T-cell (primary cell): ENCODE data around the gene DPY19L1. TPM values are rescaled to one million over a fixed set of nuclear protein-coding genes. Genes with fewer than 3 reads are reported as not detected.
"Not testable (repeated sequence)": the region's sequence is repeated elsewhere in the genome, so short reads cannot be mapped to it uniquely, and the experiment has no call there.

Experiments
- ATAC-seq, 4 experiments: fragments of 200-7000 bp in 3 of 4; fragments of 150-1000 bp in 1 of 4; cut with Tn5 transposase; replicated peaks in 1 of 4; 1 replicate in 3 of 4; 2 replicates in 1 of 4; pipeline ENCODE4 v1.10.0; 2021; ENCODE audit warnings: moderate library complexity in 3 of 4, mild to moderate bottlenecking in 2 of 4, moderate number of reproducible peaks in 1 of 4
- CTCF ChIA-PET, 2 donors: fragments of 300-600 bp; sonication (Branson Sonifier 250); formaldehyde crosslinking; loops; one replicate each; lab custom pipeline; 2022; ENCODE audit warnings: antibody characterized with exemption in 2 of 2; lab: Charles Lee
- POLR2A ChIA-PET, 2 donors: fragments of 300-600 bp; sonication (Branson Sonifier 250); formaldehyde crosslinking; loops; one replicate each; lab custom pipeline; 2022; ENCODE audit warnings: antibody characterized with exemption in 2 of 2; lab: Charles Lee
- DNase-seq, 35 experiments: peaks; one replicate each; pipeline versions ENCODE4 v3.0.0 to v3.0.0-alpha.2; 2013 to 2023
- H3K27ac ChIP-seq: one replicate; pipeline ENCODE4 v1.5.1; 2013; ENCODE audit warnings: low read length
- H3K27me3 ChIP-seq, 2 experiments: replicated peaks in 1 of 2; 1 replicate in 1 of 2; 2 replicates in 1 of 2; pipeline versions ENCODE4 v1.6.1 to v1.7.0; 2013; ENCODE audit warnings: low read length in 1 of 2, mixed read lengths in 1 of 2; ENCODE audit not compliant: control insufficient read depth in 2 of 2, insufficient read depth in 2 of 2; ENCODE audit errors: extremely low read depth in 1 of 2
- H3K36me3 ChIP-seq, 2 donors: 1 replicate in 1 of 2; 2 replicates in 1 of 2; pipeline versions ENCODE4 v1.6.1 to v1.7.0; 2013; ENCODE audit warnings: low read length in 1 of 2; ENCODE audit not compliant: control insufficient read depth in 2 of 2, insufficient read depth in 1 of 2; ENCODE audit errors: extremely low read depth in 1 of 2
- H3K4me1 ChIP-seq, 2 experiments: 1 replicate in 1 of 2; 2 replicates in 1 of 2; pipeline versions ENCODE4 v1.6.1 to v1.7.0; 2013; ENCODE audit warnings: low read length in 2 of 2, mixed read lengths in 1 of 2; ENCODE audit not compliant: insufficient read depth in 2 of 2, control insufficient read depth in 1 of 2; ENCODE audit errors: extremely low read depth in 1 of 2
- H3K4me3 ChIP-seq, 2 donors: 1 replicate in 1 of 2; 2 replicates in 1 of 2; pipeline versions ENCODE4 v1.5.1 to v1.7.0; 2013; ENCODE audit warnings: mild to moderate bottlenecking in 2 of 2, low read length in 1 of 2, moderate library complexity in 1 of 2; ENCODE audit not compliant: control insufficient read depth in 1 of 2; ENCODE audit errors: extremely low read depth in 1 of 2
- H3K9me3 ChIP-seq: 2 replicates; pipeline ENCODE4 v1.7.0; 2013
- H3K27ac Mint-ChIP-seq, 2 donors: one replicate each; pipeline ENCODE4 v1.8.0; 2020 to 2021; ENCODE audit warnings: mild to moderate bottlenecking in 2 of 2, mixed read lengths in 2 of 2
- H3K27me3 Mint-ChIP-seq, 2 donors: one replicate each; pipeline ENCODE4 v1.8.0; 2021 to 2022; ENCODE audit warnings: mixed read lengths in 2 of 2
- H3K36me3 Mint-ChIP-seq: one replicate; pipeline ENCODE4 v1.8.0; 2021; ENCODE audit warnings: mixed read lengths
- H3K4me1 Mint-ChIP-seq, 3 donors: one replicate each; pipeline ENCODE4 v1.8.0; 2020 to 2022; ENCODE audit warnings: mixed read lengths in 3 of 3, mild to moderate bottlenecking in 1 of 3
- H3K4me3 Mint-ChIP-seq, 3 donors: one replicate each; pipeline ENCODE4 v1.8.0; 2020 to 2022; ENCODE audit warnings: mild to moderate bottlenecking in 3 of 3, mixed read lengths in 3 of 3, moderate library complexity in 3 of 3
- H3K9me3 Mint-ChIP-seq, 3 donors: one replicate each; pipeline ENCODE4 v1.8.0; 2020 to 2022; ENCODE audit warnings: mixed read lengths in 3 of 3
- WGBS: methylation state at CpG from one replicate; pipeline ENCODE4 v1.1.5; 2013; ENCODE audit warnings: missing lambda C conversion rate; ENCODE audit not compliant: insufficient coverage; 5-methylcytosine and 5-hydroxymethylcytosine counted together
- total RNA-seq, 35 experiments: library from RNA in 6 of 35; stranded (reverse) in 6 of 35; fragments of 120-200 nt in 1 of 35; gene quantifications; one replicate each; pipeline versions ENCODE4 v1.2.1 to v1.2.4 and lab custom pipeline; 2013 to 2026

Gene DPY19L1
- total RNA-seq, 5 donors from 2014 or later (not counting 1 experiment from before 2014, with no cell fraction given) = 6.6 to 10.5 (median 10.3) TPM

DNA sequence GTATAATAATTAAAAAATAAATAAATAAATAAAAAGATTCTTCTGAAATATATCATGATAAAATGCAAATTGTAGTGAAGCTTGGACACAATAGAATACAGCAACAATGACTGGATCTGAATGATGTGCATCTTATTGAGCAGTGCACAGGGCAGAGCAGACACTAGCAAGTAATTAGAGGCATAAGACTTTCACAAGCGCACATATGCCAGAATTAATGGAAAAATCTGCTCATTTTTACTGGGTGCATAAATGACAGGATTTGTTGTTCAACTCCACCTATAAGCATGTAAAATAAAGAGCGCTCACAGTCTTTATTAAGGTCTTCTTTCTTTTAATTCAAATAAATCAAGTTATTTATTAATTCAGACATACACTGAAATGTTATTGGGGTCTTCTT lies 125.0 kb downstream of the DPY19L1 start:
- H3K9me3 ChIP-seq = no peaks in the 10 kb centered on the region
- DNase-seq (no peak), ATAC-seq (no peak)
- Mint-ChIP-seq H3K27ac (no peak overlapping the region), H3K27me3 (peaks cover 6 to 12% of the 10 kb centered on the region in 2 donors), H3K4me3 (no peak overlapping the region), H3K9me3 (peaks cover 0 to 13% (median 11%) of the 10 kb centered on the region in 3 donors), H3K36me3 (no peaks in the 10 kb centered on the region), H3K4me1 (no peaks in the 10 kb centered on the region)
- H3K27me3 ChIP-seq = no peaks in the 10 kb centered on the region
- no peaks in the 10 kb centered on the region for H3K36me3 ChIP-seq
- no peak overlapping the region for H3K4me3 ChIP-seq
- CTCF ChIA-PET = no interaction called here
- H3K4me1 ChIP-seq = no peaks in the 10 kb centered on the region
- no CpG with 5 or more reads among the region's 2 CpGs for WGBS
- POLR2A ChIA-PET = no interaction called here
- no peak overlapping the region for H3K27ac ChIP-seq

DNA sequence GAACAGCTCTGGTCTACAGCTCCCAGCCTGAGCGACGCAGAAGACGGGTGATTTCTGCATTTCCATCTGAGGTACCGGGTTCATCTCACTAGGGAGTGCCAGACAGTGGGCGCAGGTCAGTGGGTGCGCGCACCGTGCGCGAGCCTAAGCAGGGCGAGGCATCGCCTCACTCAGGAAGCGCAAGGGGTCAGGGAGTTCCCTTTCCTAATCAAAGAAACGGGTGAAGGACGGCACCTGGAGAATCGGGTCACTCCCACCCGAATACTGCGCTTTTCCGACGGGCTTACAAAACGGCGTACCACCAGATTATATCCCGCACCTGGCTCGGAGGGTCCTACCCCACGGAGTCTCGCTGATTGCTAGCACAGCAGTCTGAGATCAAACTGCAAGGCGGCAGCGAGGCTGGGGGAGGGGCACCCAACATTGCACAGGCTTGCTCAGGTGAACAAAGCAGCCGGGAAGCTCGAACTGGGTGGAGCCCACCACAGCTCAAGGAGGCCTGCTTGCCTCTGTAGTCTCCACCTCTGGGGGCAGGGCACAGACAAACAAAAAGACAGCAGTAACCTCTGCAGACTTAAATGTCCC lies 130.9 kb downstream of the DPY19L1 start:
- H3K4me1 ChIP-seq, H3K27me3 ChIP-seq, H3K27ac ChIP-seq, H3K36me3 Mint-ChIP-seq, H3K36me3 ChIP-seq, H3K4me1 Mint-ChIP-seq, H3K27ac Mint-ChIP-seq, H3K9me3 ChIP-seq, POLR2A ChIA-PET, CTCF ChIA-PET, H3K9me3 Mint-ChIP-seq, ATAC-seq: not testable (repeated sequence)
- peak overlapping the region; percentile 49 to 63 (median 59) for H3K4me3 Mint-ChIP-seq
- WGBS = 46% methylated on average over 21 of the region's 30 CpGs
- H3K4me3 ChIP-seq = peak overlapping the region in 1 of 2 donors; percentile 5
- DNase-seq = peak in 11 of 35 experiments; percentile 1 to 29 (median 2)
- peaks cover 22 to 23% of the 10 kb centered on the region in 2 donors for H3K27me3 Mint-ChIP-seq

GRCh38 chr7:34904987-34905386 lies 132.3 kb downstream of the DPY19L1 start:
- H3K4me1 ChIP-seq = no peaks in the 10 kb centered on the region
- no peak overlapping the region for H3K27ac ChIP-seq
- Mint-ChIP-seq H3K9me3 (peaks cover 0 to 4% (median 0%) of the 10 kb centered on the region in 3 donors), H3K36me3 (no peaks in the 10 kb centered on the region), H3K27me3 (peaks cover 22 to 23% of the 10 kb centered on the region in 2 donors), H3K4me1 (peaks cover 4 to 5% (median 4%) of the 10 kb centered on the region in 3 donors), H3K4me3 (no peak overlapping the region), H3K27ac (no peak overlapping the region)
- ChIA-PET POLR2A (no interaction called here), CTCF (no interaction called here)
- no peaks in the 10 kb centered on the region for H3K9me3 ChIP-seq
- no peak for DNase-seq
- no peaks in the 10 kb centered on the region for H3K36me3 ChIP-seq
- H3K4me3 ChIP-seq = no peak overlapping the region
- no peak for ATAC-seq
- 70% methylated on average over 3 of the region's 4 CpGs for WGBS
- peaks cover 2% of the 10 kb centered on the region in 2 experiments for H3K27me3 ChIP-seq

GRCh38 chr7:34903921-34904320 lies 133.4 kb downstream of the DPY19L1 start:
- CTCF ChIA-PET = interaction anchor here in 1 of 2 donors (0.6 kb wide), 1 partner anchor 1262 kb away, joined by 3 read pairs; no protein-coding TSS in a partner anchor
- H3K4me3 Mint-ChIP-seq, H3K4me1 Mint-ChIP-seq, H3K9me3 ChIP-seq, H3K27ac ChIP-seq, ATAC-seq, H3K36me3 ChIP-seq, H3K27me3 ChIP-seq, H3K9me3 Mint-ChIP-seq, DNase-seq, POLR2A ChIA-PET, H3K4me3 ChIP-seq, H3K27ac Mint-ChIP-seq, H3K4me1 ChIP-seq, H3K36me3 Mint-ChIP-seq: not testable (repeated sequence)
- H3K27me3 Mint-ChIP-seq = peaks cover 23 to 28% of the 10 kb centered on the region in 2 donors
- no CpG with 5 or more reads among the region's 2 CpGs for WGBS

GRCh38 chr7:34902182-34902581 lies 135.1 kb downstream of the DPY19L1 start:
- no peaks in the 10 kb centered on the region for H3K36me3 Mint-ChIP-seq
- no peak overlapping the region for H3K27ac ChIP-seq
- H3K4me3 ChIP-seq = no peak overlapping the region
- H3K27me3 Mint-ChIP-seq = peaks cover 29 to 34% of the 10 kb centered on the region in 2 donors
- no peak for ATAC-seq
- peaks cover 4 to 5% (median 4%) of the 10 kb centered on the region in 3 donors for H3K4me1 Mint-ChIP-seq
- peaks cover 0 to 5% (median 0%) of the 10 kb centered on the region in 3 donors for H3K9me3 Mint-ChIP-seq
- POLR2A ChIA-PET = no interaction called here
- 60% methylated on average over 2 of the region's 6 CpGs for WGBS
- no peak for DNase-seq
- H3K4me3 Mint-ChIP-seq = no peak overlapping the region
- no peaks in the 10 kb centered on the region for H3K4me1 ChIP-seq
- H3K36me3 ChIP-seq = no peaks in the 10 kb centered on the region
- CTCF ChIA-PET = no interaction called here
- H3K9me3 ChIP-seq = no peaks in the 10 kb centered on the region
- H3K27me3 ChIP-seq = peaks cover 2 to 5% of the 10 kb centered on the region in 2 experiments
- H3K27ac Mint-ChIP-seq = no peak overlapping the region

DNA sequence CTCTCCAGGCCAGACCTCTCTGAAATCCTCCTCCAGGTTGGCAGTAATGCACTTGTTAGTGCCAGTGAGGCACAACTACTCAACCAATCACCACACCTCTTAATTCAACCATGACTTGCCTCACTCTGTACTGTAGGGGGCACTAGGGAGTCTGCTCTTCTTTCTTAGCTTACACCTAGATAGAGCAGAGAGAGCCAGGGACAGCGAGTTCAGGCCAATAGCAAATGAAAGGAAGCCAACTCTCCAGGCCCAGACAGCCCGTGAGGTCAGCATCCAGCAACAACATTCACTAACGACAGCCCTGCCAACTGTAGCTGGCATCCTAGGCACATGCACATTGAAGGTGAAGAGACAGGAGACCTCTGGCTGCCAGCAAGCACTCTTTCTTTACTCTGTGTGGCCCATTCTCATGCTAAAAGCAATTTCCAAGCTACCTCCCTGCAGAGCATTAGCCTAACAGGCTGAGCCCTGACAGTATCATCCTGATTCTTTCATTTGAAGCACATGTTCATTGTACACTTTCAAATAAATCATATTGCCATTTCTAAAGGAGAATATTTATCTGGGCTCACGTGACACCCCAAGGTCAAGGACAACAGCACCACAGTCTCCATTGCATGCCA lies 136.3 kb downstream of the DPY19L1 start:
- POLR2A ChIA-PET = no interaction called here
- Mint-ChIP-seq H3K4me1 (peaks cover 1 to 3% (median 2%) of the 10 kb centered on the region in 3 donors), H3K9me3 (peaks cover 2 to 16% (median 3%) of the 10 kb centered on the region in 3 donors), H3K27me3 (peaks cover 28 to 36% of the 10 kb centered on the region in 2 donors), H3K27ac (no peak overlapping the region), H3K4me3 (no peak overlapping the region), H3K36me3 (no peaks in the 10 kb centered on the region)
- no peaks in the 10 kb centered on the region for H3K36me3 ChIP-seq
- CTCF ChIA-PET = no interaction called here
- H3K27ac ChIP-seq = no peak overlapping the region
- no peak for ATAC-seq
- 60% methylated on average over 1 of the region's 4 CpGs for WGBS
- peaks cover 2 to 5% of the 10 kb centered on the region in 2 experiments for H3K27me3 ChIP-seq
- H3K9me3 ChIP-seq = no peaks in the 10 kb centered on the region
- H3K4me3 ChIP-seq = no peak overlapping the region
- H3K4me1 ChIP-seq = no peaks in the 10 kb centered on the region
- no peak for DNase-seq
